ENCODE measurements around the gene MRPS10. TPM values are rescaled to one million over a fixed set of nuclear protein-coding genes. Genes with fewer than 3 reads are reported as not detected.

The MRPS10 gene
- total RNA-seq, 1 donor from 2014 or later = 32.1 TPM

DNA sequence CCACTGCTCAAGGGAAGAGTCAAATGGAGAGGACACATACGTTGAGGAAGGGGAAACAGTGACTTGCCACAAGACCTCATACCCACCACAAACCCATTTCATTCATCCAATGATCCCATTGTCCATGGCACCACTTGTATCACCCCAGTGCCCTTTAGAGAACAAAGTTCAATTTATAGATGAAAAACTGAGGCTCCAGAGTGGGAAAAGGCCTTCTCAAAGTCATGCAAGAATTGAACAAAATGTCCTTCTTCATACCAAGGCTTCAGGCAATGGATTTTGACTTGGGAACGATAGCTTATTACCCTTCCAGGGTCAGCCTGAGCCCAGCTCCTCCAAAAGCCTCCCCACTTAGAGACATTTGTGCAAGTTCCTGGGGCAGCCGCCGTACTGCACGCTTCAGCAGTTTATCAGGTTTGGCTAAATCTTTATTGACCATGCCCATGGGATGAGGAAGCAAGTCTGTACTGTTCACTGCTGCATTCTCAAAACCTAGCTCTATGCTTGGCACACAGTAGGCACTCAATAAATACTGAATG is 47.3 kb upstream of the MRPS10 start:
- Mint-ChIP-seq H3K36me3 (ENCODE audit: low read depth, unreplicated experiment) (peaks cover 18% of the 10 kb centered on the region), H3K9me3 (ENCODE audit: unreplicated experiment) (no peaks in the 10 kb centered on the region), H3K4me1 (ENCODE audit: low read depth, unreplicated experiment) (peaks cover 2% of the 10 kb centered on the region), H3K27me3 (ENCODE audit: low read depth, unreplicated experiment) (peaks cover 2% of the 10 kb centered on the region), H3K4me3 (ENCODE audit: unreplicated experiment) (no peak overlapping the region), H3K27ac (ENCODE audit: unreplicated experiment) (no peak overlapping the region)
- TF ChIP-seq, protein P1, sequence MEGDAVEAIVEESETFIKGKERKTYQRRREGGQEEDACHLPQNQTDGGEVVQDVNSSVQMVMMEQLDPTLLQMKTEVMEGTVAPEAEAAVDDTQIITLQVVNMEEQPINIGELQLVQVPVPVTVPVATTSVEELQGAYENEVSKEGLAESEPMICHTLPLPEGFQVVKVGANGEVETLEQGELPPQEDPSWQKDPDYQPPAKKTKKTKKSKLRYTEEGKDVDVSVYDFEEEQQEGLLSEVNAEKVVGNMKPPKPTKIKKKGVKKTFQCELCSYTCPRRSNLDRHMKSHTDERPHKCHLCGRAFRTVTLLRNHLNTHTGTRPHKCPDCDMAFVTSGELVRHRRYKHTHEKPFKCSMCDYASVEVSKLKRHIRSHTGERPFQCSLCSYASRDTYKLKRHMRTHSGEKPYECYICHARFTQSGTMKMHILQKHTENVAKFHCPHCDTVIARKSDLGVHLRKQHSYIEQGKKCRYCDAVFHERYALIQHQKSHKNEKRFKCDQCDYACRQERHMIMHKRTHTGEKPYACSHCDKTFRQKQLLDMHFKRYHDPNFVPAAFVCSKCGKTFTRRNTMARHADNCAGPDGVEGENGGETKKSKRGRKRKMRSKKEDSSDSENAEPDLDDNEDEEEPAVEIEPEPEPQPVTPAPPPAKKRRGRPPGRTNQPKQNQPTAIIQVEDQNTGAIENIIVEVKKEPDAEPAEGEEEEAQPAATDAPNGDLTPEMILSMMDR (IDR thresholded peaks at IDR 0.05; ENCODE audit: insufficient read depth, low read depth, low read length) = no peak
- TF ChIP-seq EZH2 (IDR thresholded peaks at IDR 0.05; ENCODE audit: insufficient read depth, low read length) = no peak
- Histone ChIP-seq H4K20me1 (ENCODE audit: insufficient read depth, low read length) (no peaks in the 10 kb centered on the region), H2AFZ (ENCODE audit: low read depth, low read length) (no peak overlapping the region), H3K4me1 (ENCODE audit: insufficient read depth, low read length) (no peaks in the 10 kb centered on the region), H3K9me3 (ENCODE audit: insufficient read depth, low read depth, low read length) (no peaks in the 10 kb centered on the region), H3K9ac (ENCODE audit: low read length) (no peak overlapping the region), H3K27ac (ENCODE audit: low read depth, low read length) (no peak overlapping the region), H3K79me2 (ENCODE audit: insufficient read depth, low read length) (no peaks in the 10 kb centered on the region), H3K27me3 (ENCODE audit: insufficient read depth, low read length) (no peaks in the 10 kb centered on the region), H3K4me3 (ENCODE audit: insufficient read depth, low read depth, low read length) (no peak overlapping the region), H3K4me2 (ENCODE audit: low read length) (no peak overlapping the region), H3K36me3 (ENCODE audit: insufficient read depth, low read length) (no peaks in the 10 kb centered on the region)
- DNase-seq (ENCODE audit: low read depth) = no peak
- FAIRE-seq = no peak

GRCh38 chr6:42264162-42264851 is 46.6 kb upstream of the MRPS10 start:
- no peak overlapping the region for H3K4me3 Mint-ChIP-seq (ENCODE audit: unreplicated experiment)
- no peaks in the 10 kb centered on the region for H3K9me3 Mint-ChIP-seq (ENCODE audit: unreplicated experiment)
- Histone ChIP-seq H2AFZ (ENCODE audit: low read depth, low read length) (no peak overlapping the region), H3K4me1 (ENCODE audit: insufficient read depth, low read length) (no peaks in the 10 kb centered on the region), H3K27ac (ENCODE audit: low read depth, low read length) (no peak overlapping the region), H3K36me3 (ENCODE audit: insufficient read depth, low read length) (no peaks in the 10 kb centered on the region), H3K9me3 (ENCODE audit: insufficient read depth, low read depth, low read length) (no peaks in the 10 kb centered on the region), H3K79me2 (ENCODE audit: insufficient read depth, low read length) (no peaks in the 10 kb centered on the region), H3K27me3 (ENCODE audit: insufficient read depth, low read length) (no peaks in the 10 kb centered on the region), H4K20me1 (ENCODE audit: insufficient read depth, low read length) (no peaks in the 10 kb centered on the region), H3K9ac (ENCODE audit: low read length) (no peak overlapping the region), H3K4me3 (ENCODE audit: insufficient read depth, low read depth, low read length) (no peak overlapping the region), H3K4me2 (ENCODE audit: low read length) (no peak overlapping the region)
- H3K27me3 Mint-ChIP-seq (ENCODE audit: low read depth, unreplicated experiment) = peaks cover 2% of the 10 kb centered on the region
- FAIRE-seq (no peak), DNase-seq (ENCODE audit: low read depth) (no peak)
- peaks cover 14% of the 10 kb centered on the region for H3K36me3 Mint-ChIP-seq (ENCODE audit: low read depth, unreplicated experiment)
- TF ChIP-seq EZH2 (IDR thresholded peaks at IDR 0.05; ENCODE audit: insufficient read depth, low read length) = no peak
- TF ChIP-seq, protein P1 (IDR thresholded peaks at IDR 0.05; ENCODE audit: insufficient read depth, low read depth, low read length) = no peak
- H3K4me1 Mint-ChIP-seq (ENCODE audit: low read depth, unreplicated experiment) = peaks cover 2% of the 10 kb centered on the region
- H3K27ac Mint-ChIP-seq (ENCODE audit: unreplicated experiment) = no peak overlapping the region

- TF ChIP-seq EZH2 (IDR thresholded peaks at IDR 0.05; ENCODE audit: insufficient read depth, low read length) = no peak
- TF ChIP-seq, protein P1 (IDR thresholded peaks at IDR 0.05; ENCODE audit: insufficient read depth, low read depth, low read length) = no peak
- Mint-ChIP-seq H3K36me3 (ENCODE audit: low read depth, unreplicated experiment) (peaks cover 15% of the 10 kb centered on the region), H3K4me1 (ENCODE audit: low read depth, unreplicated experiment) (peaks cover 2% of the 10 kb centered on the region), H3K9me3 (ENCODE audit: unreplicated experiment) (no peaks in the 10 kb centered on the region), H3K27me3 (ENCODE audit: low read depth, unreplicated experiment) (peaks cover 2% of the 10 kb centered on the region), H3K27ac (ENCODE audit: unreplicated experiment) (no peak overlapping the region), H3K4me3 (ENCODE audit: unreplicated experiment) (no peak overlapping the region)
- Histone ChIP-seq H4K20me1 (ENCODE audit: insufficient read depth, low read length) (no peaks in the 10 kb centered on the region), H3K9ac (ENCODE audit: low read length) (no peak overlapping the region), H2AFZ (ENCODE audit: low read depth, low read length) (no peak overlapping the region), H3K4me1 (ENCODE audit: insufficient read depth, low read length) (no peaks in the 10 kb centered on the region), H3K4me3 (ENCODE audit: insufficient read depth, low read depth, low read length) (no peak overlapping the region), H3K79me2 (ENCODE audit: insufficient read depth, low read length) (no peaks in the 10 kb centered on the region), H3K27me3 (ENCODE audit: insufficient read depth, low read length) (no peaks in the 10 kb centered on the region), H3K4me2 (ENCODE audit: low read length) (no peak overlapping the region), H3K27ac (ENCODE audit: low read depth, low read length) (no peak overlapping the region), H3K9me3 (ENCODE audit: insufficient read depth, low read depth, low read length) (no peaks in the 10 kb centered on the region), H3K36me3 (ENCODE audit: insufficient read depth, low read length) (no peaks in the 10 kb centered on the region)
- no peak for DNase-seq (ENCODE audit: low read depth)
- FAIRE-seq = no peak
These were observed 45.6 kb upstream of the MRPS10 start for GRCh38 chr6:42263165-42263728.

Measured in astrocyte (in vitro differentiated cells and primary cell).